Measurements from ENCODE around the gene PRRC2C.

PRRC2C gene

DNA sequence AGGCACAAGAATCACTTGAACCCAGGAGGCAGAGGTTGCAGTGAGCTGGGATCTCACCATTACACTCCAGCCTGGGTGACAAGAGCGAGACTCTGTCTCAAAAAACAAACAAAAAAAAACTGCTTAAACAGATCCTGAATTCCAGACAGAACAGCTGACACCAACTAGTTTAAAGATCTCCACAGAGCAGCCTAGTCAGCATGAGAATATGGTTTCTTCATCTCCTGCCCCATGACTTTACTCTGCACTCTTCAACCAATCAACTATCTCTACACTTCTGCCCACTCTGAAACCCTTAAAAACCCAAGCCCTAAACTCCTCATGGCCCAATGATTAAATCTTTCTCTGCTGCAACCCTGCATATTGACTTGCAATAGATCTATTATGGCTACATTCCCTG, 7.5 kb upstream of the PRRC2C start:
- TF ChIP-seq, protein P1, sequence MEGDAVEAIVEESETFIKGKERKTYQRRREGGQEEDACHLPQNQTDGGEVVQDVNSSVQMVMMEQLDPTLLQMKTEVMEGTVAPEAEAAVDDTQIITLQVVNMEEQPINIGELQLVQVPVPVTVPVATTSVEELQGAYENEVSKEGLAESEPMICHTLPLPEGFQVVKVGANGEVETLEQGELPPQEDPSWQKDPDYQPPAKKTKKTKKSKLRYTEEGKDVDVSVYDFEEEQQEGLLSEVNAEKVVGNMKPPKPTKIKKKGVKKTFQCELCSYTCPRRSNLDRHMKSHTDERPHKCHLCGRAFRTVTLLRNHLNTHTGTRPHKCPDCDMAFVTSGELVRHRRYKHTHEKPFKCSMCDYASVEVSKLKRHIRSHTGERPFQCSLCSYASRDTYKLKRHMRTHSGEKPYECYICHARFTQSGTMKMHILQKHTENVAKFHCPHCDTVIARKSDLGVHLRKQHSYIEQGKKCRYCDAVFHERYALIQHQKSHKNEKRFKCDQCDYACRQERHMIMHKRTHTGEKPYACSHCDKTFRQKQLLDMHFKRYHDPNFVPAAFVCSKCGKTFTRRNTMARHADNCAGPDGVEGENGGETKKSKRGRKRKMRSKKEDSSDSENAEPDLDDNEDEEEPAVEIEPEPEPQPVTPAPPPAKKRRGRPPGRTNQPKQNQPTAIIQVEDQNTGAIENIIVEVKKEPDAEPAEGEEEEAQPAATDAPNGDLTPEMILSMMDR (IDR thresholded peaks at IDR 0.05; ENCODE audit: control insufficient read depth, insufficient read depth, low read depth, low read length, missing control alignments), result no peak
- no peak overlapping the region for H3K4me3 ChIP-seq (ENCODE audit: control insufficient read depth, low read depth, low read length)
- no peak for DNase-seq (ENCODE audit: low read depth)

DNA sequence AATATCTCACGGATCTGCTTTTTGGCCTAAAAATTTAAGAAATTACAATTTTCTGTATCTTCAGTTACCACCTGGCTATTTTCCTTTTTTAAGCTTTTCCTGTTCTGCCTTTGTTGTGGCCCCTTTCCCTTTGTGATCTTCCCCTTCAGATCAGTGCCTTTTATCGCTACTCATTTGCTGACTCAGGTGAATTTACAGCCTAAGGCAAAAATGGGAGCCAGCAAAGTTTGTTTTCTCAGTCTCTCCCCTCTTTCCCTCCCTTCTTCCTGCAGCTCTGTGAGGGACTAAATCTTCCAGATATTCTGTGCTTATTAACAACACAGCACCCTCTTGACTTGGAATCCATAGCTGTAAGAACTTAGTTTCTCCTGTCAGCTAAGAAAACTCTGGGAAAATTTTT, 5.3 kb upstream of the PRRC2C start:
- TF ChIP-seq, protein P1 (IDR thresholded peaks at IDR 0.05; ENCODE audit: control insufficient read depth, insufficient read depth, low read depth, low read length, missing control alignments), result no peak
- no peak overlapping the region for H3K4me3 ChIP-seq (ENCODE audit: control insufficient read depth, low read depth, low read length)
- DNase-seq (ENCODE audit: low read depth), result no peak

DNA sequence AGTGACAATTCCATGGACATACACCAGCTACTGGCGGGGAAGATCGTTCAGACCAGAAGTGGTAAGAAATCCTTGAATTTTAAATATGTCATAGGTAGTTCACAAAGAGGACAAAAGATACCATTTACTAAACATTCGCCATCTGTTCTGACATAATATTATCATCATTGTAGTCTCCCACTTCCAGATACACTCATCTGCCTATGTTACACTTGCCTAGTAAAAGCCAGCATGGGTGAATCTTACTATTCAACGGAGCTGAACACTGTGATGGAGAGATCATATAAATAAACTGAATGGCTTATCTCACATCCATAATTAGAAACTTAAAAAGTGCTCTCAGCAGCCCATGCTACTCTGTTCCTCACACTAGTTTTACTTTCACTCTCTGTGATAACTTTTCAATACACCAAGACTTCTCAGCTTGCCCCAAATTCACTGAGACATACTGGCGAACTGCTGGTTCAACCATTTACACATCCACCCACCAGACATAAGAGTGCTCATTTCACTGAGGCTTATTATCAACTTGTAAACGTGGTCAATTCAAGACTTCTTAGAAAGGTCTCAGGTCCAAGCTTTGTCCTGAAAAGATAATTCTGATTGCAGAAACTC, 463 bp upstream of the PRRC2C start:
- H3K4me3 ChIP-seq (ENCODE audit: control insufficient read depth, low read depth, low read length), result peak overlapping the region; percentile 92
- peak; percentile 23 for DNase-seq (ENCODE audit: low read depth)
- TF ChIP-seq, protein P1 (IDR thresholded peaks at IDR 0.05; ENCODE audit: control insufficient read depth, insufficient read depth, low read depth, low read length, missing control alignments), result no peak

DNA sequence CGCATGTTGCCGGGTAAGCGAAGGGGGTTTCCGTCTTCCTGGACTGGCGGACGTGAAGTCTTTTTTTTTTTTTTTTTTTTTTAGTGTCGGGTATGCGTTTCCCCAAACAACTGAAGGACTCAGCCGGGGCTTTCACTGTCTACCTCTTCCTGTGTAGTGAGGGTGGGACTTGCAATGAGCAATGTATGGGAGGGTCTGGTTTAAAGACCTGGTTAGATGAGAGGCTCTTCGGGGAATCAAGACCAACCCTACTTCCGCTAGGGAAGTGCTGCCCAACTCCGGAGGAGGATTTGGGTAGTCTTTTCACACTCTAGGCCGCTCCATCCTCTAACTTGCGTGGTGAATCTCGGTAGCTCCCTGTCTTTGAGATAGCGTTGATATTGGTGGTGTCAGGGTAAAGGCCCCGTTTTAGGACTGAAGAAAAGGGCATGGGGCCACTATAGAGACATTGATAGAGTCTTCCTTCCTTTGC, 754 bp downstream of the PRRC2C start:
- TF ChIP-seq, protein P1 (IDR thresholded peaks at IDR 0.05; ENCODE audit: control insufficient read depth, insufficient read depth, low read depth, low read length, missing control alignments), result no peak
- peak overlapping the region; percentile 92 for H3K4me3 ChIP-seq (ENCODE audit: control insufficient read depth, low read depth, low read length)
- peak; percentile 42 for DNase-seq (ENCODE audit: low read depth)

DNA sequence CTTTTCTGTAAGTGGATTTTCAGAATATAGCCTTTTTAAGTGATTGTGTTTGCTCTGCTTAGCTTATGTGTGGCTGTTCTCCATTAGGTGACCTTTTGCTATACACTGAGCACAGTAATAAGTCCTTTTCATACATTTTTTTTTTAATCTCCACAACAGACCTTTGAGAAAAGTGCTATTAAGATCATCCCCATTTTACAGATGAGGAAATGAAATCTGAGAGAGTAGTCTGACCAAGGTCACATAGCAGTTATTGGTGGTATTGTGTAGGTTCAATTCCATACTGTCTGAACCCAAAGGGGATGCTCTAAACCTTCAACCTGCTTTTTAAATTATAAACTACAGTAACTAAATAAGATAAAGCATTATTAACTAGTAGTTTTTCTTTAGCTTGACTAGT, 1.7 kb downstream of the PRRC2C start:
- no peak for DNase-seq (ENCODE audit: low read depth)
- TF ChIP-seq, protein P1 (IDR thresholded peaks at IDR 0.05; ENCODE audit: control insufficient read depth, insufficient read depth, low read depth, low read length, missing control alignments), result no peak
- H3K4me3 ChIP-seq (ENCODE audit: control insufficient read depth, low read depth, low read length), result peak overlapping the region; percentile 92

DNA sequence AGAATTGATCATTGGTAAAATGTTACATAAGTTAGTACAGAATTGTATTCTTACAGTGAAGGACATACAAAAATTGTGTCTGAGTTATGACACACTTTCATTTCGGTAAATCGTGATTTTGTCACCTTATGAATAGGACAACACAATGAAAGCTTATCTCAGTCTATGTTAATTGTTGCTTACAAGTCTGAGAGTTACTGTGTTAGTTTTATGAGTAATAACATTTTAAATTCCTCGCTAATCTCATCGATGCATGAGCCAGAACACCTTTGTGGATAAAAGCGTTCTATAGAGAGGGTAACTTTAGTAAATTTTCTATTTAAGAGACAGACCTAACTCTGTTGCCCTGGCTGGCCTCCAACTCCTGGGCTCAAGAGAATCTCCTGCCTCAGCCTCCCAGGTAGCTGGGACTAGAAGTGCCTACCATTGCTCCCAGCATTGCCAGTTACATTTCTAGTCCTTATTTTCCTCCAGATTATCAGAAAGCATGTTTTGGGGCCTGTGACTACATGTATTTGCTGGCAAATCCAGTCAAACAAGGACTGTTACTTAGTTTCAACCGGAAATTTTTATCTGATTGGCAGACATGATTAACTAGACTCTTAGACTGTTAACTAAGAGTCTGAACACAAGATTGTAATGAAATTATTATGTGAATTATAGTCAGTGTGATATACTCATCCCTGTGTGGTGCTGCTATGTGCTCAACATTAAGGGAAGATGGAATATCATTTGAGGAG, 3.0 kb downstream of the PRRC2C start:
- TF ChIP-seq, protein P1 (IDR thresholded peaks at IDR 0.05; ENCODE audit: control insufficient read depth, insufficient read depth, low read depth, low read length, missing control alignments), result no peak

More for the DNA sequence above, 3.0 kb downstream of the PRRC2C start:
- H3K4me3 ChIP-seq (ENCODE audit: control insufficient read depth, low read depth, low read length), result no peak overlapping the region
- no peak for DNase-seq (ENCODE audit: low read depth)
